Natural killer cell (primary cell): ENCODE measurements around the gene DCHS2. TPM values are rescaled to one million over a fixed set of nuclear protein-coding genes. Genes with fewer than 3 reads are reported as not detected.

Source experiments
- ATAC-seq, 3 donors: fragments of 150-1000 bp in 2 of 3; fragments of 200-7000 bp in 1 of 3; cut with Tn5 transposase; 1 replicate in 1 of 3; 2 replicates in 2 of 3; pipeline ENCODE4 v1.10.0; 2021; ENCODE audit warnings: mild to moderate bottlenecking in 2 of 3, moderate library complexity in 2 of 3
- DNase-seq, 2 donors: peaks; one replicate each; pipeline versions ENCODE4 v3.0.0 to v3.0.0-alpha.2; 2013 to 2021; ENCODE audit warnings: mixed read lengths in 1 of 2
- H3K27ac ChIP-seq: one replicate; pipeline ENCODE4 v1.5.1; 2013; ENCODE audit warnings: mild to moderate bottlenecking, low read length
- H3K27me3 ChIP-seq: one replicate; pipeline ENCODE4 v1.6.1; 2013; ENCODE audit warnings: low read length; ENCODE audit not compliant: control insufficient read depth, insufficient read depth
- H3K36me3 ChIP-seq: one replicate; pipeline ENCODE4 v1.6.1; 2013; ENCODE audit warnings: low read length; ENCODE audit not compliant: control insufficient read depth, insufficient read depth
- H3K4me1 ChIP-seq: one replicate; pipeline ENCODE4 v1.6.1; 2013; ENCODE audit warnings: low read length; ENCODE audit not compliant: control insufficient read depth, insufficient read depth
- H3K4me3 ChIP-seq: one replicate; pipeline ENCODE4 v1.5.1; 2013; ENCODE audit warnings: low read length
- H3K9me3 ChIP-seq: one replicate; pipeline ENCODE4 v1.6.1; 2013; ENCODE audit warnings: low read length; ENCODE audit not compliant: control insufficient read depth, insufficient read depth
- H3K27ac Mint-ChIP-seq, 2 donors: one replicate each; pipeline ENCODE4 v1.8.0; 2022; ENCODE audit warnings: mild to moderate bottlenecking in 2 of 2, mixed read lengths in 2 of 2, moderate library complexity in 1 of 2
- H3K27me3 Mint-ChIP-seq, 2 donors: one replicate each; pipeline ENCODE4 v1.8.0; 2022; ENCODE audit warnings: low read depth in 2 of 2, mixed read lengths in 2 of 2
- H3K36me3 Mint-ChIP-seq: one replicate; pipeline ENCODE4 v1.8.0; 2022; ENCODE audit warnings: mixed read lengths
- H3K4me1 Mint-ChIP-seq, 2 donors: one replicate each; pipeline ENCODE4 v1.8.0; 2022; ENCODE audit warnings: mixed read lengths in 2 of 2
- H3K4me3 Mint-ChIP-seq: one replicate; pipeline ENCODE4 v1.8.0; 2022; ENCODE audit warnings: mild to moderate bottlenecking, moderate library complexity, mixed read lengths
- H3K9me3 Mint-ChIP-seq, 2 donors: one replicate each; pipeline ENCODE4 v1.8.0; 2022; ENCODE audit warnings: mixed read lengths in 2 of 2
- WGBS: methylation state at CpG from one replicate; pipeline ENCODE4 v1.1.7; 2013; ENCODE audit warnings: missing lambda C conversion rate; ENCODE audit not compliant: insufficient coverage; 5-methylcytosine and 5-hydroxymethylcytosine counted together
- intact Hi-C: fragments of 100-400 bp; cut with micrococcal nuclease; formaldehyde crosslinking; loops from one replicate; pipeline ENCODE4 v1.14.2; 2022
- total RNA-seq, 4 donors: library from RNA; stranded (reverse); fragments of 120-200 nt in 1 of 4; gene quantifications; one replicate each; pipeline versions ENCODE4 v1.2.3 to v1.2.4, GENCODE V29; 2013 to 2022
- TF ChIP-seq, protein P1 (sequence below): fragments of 200-600 bp; IDR thresholded peaks from one replicate; pipeline ENCODE4 v1.8.0; 2022; ENCODE audit warnings: antibody characterized with exemption

The DCHS2 gene
- total RNA-seq, 3 donors from 2014 or later (not counting 1 experiment from before 2014, with no cell fraction given): not detected

DNA sequence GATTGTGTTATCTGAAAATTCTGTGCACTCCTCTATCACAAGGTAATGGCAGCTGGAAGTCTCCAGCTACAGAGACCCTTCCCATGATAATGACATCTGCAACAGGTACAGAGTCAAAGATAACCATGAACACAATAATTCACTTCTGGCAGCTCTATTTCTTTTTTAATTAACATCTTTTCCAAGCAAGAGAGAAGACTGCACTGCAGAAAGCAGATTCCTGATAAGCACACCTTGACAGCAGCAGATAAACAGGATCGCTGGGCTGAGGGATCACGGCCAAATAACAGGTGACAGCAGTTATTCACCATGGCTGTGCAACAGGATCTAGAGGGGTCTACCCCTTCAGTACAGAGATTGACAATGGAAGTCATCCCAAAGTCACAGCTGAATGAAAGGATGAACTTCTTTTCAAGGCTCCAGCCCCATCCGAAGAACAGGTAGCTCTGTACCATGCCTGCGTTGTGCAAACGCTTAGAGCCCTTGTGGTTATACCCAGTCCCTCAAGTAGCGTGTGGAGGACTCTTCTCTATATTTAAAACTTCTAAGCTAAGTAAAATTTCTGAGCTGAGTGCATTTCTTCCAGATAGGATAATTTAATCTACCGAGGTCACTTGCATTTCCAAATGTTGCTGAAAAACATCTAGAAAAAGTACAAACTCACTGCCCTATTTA is 66.7 kb downstream of the DCHS2 start:
- Histone ChIP-seq H3K36me3 (no peaks in the 10 kb centered on the region), H3K27ac (no peak overlapping the region), H3K4me3 (no peak overlapping the region), H3K27me3 (no peaks in the 10 kb centered on the region), H3K4me1 (no peaks in the 10 kb centered on the region), H3K9me3 (no peaks in the 10 kb centered on the region)
- TF ChIP-seq, protein P1, sequence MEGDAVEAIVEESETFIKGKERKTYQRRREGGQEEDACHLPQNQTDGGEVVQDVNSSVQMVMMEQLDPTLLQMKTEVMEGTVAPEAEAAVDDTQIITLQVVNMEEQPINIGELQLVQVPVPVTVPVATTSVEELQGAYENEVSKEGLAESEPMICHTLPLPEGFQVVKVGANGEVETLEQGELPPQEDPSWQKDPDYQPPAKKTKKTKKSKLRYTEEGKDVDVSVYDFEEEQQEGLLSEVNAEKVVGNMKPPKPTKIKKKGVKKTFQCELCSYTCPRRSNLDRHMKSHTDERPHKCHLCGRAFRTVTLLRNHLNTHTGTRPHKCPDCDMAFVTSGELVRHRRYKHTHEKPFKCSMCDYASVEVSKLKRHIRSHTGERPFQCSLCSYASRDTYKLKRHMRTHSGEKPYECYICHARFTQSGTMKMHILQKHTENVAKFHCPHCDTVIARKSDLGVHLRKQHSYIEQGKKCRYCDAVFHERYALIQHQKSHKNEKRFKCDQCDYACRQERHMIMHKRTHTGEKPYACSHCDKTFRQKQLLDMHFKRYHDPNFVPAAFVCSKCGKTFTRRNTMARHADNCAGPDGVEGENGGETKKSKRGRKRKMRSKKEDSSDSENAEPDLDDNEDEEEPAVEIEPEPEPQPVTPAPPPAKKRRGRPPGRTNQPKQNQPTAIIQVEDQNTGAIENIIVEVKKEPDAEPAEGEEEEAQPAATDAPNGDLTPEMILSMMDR: no peak
- no peaks in the 10 kb centered on the region for H3K36me3 Mint-ChIP-seq
- H3K27ac Mint-ChIP-seq: no peak overlapping the region
- H3K4me1 Mint-ChIP-seq: no peaks in the 10 kb centered on the region
- ATAC-seq (peak in 1 of 3 donors; percentile 34), DNase-seq (no peak)
- WGBS: 92% methylated on average over 7 of the region's 7 CpGs
- peaks cover 0 to 6% of the 10 kb centered on the region in 2 donors for H3K9me3 Mint-ChIP-seq
- H3K27me3 Mint-ChIP-seq: peaks cover 12 to 17% of the 10 kb centered on the region in 2 donors
- no peak overlapping the region for H3K4me3 Mint-ChIP-seq
- intact Hi-C loops: no loop called here

DNA sequence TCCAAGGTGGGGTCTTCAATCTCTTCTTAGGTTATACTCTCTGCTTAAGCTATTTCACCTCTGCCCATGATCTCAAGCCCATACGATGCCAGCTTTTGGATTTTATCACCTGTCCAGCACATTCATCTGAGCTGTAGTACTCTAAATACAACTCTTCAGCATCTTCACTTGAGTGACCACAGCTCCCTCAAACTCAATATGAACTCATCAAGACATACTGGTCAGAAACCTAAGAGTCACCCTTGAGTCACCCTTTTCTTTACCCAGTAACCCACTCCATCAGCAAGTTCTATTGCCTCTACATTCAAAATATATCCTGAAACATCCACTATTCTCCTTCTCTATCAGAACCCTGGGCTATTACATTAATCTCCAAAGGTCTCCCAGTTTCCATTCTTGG is 69.4 kb downstream of the DCHS2 start:
- TF ChIP-seq, protein P1: no peak
- WGBS: 5% methylated on average over 1 of the region's 1 CpG
- H3K4me3 ChIP-seq: no peak overlapping the region
- no peak overlapping the region for H3K27ac Mint-ChIP-seq
- H3K27ac ChIP-seq: no peak overlapping the region
- H3K4me3 Mint-ChIP-seq: no peak overlapping the region
- peaks cover 3% of the 10 kb centered on the region for H3K27me3 ChIP-seq
- ATAC-seq (no peak), DNase-seq (no peak)
- H3K36me3 Mint-ChIP-seq: no peaks in the 10 kb centered on the region
- H3K9me3 Mint-ChIP-seq: peaks cover 0 to 6% of the 10 kb centered on the region in 2 donors
- peaks cover 0 to 2% of the 10 kb centered on the region in 2 donors for H3K4me1 Mint-ChIP-seq
- no peaks in the 10 kb centered on the region for H3K9me3 ChIP-seq
- no peaks in the 10 kb centered on the region for H3K36me3 ChIP-seq
- peaks cover 10 to 12% of the 10 kb centered on the region in 2 donors for H3K27me3 Mint-ChIP-seq
- intact Hi-C loops: no loop called here
- no peaks in the 10 kb centered on the region for H3K4me1 ChIP-seq

DNA sequence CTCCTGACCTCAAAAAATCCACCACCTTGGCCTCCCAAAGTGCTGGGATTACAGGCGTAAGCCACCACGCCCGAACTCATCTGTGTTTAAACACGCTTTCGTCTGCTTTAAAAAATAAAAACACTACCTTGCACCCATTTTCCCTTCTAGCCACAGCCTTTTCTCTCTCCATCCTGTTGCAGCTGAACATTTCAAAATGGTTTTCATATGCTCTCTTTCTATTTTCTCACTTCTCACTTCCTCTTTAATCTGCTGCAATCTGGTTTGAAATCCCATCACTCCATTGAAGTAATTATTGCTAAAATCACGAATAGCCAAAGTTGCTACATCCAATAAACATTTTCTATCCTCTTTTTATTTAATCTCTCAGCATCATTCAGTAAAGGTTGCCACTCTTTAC is 70.0 kb downstream of the DCHS2 start:
- Mint-ChIP-seq H3K27ac (no peak overlapping the region), H3K36me3 (no peaks in the 10 kb centered on the region), H3K4me1 (peaks cover 3 to 7% of the 10 kb centered on the region in 2 donors), H3K9me3 (peaks cover 0 to 6% of the 10 kb centered on the region in 2 donors), H3K27me3 (peaks cover 13 to 14% of the 10 kb centered on the region in 2 donors), H3K4me3 (no peak overlapping the region)
- Histone ChIP-seq H3K9me3 (no peaks in the 10 kb centered on the region), H3K4me3 (no peak overlapping the region), H3K27ac (no peak overlapping the region), H3K27me3 (peaks cover 4% of the 10 kb centered on the region), H3K4me1 (peaks cover 3% of the 10 kb centered on the region), H3K36me3 (no peaks in the 10 kb centered on the region)
- DNase-seq: no peak
- 65% methylated on average over 6 of the region's 6 CpGs for WGBS
- no peak for ATAC-seq
- TF ChIP-seq, protein P1: no peak
- intact Hi-C loops: no loop called here

DNA sequence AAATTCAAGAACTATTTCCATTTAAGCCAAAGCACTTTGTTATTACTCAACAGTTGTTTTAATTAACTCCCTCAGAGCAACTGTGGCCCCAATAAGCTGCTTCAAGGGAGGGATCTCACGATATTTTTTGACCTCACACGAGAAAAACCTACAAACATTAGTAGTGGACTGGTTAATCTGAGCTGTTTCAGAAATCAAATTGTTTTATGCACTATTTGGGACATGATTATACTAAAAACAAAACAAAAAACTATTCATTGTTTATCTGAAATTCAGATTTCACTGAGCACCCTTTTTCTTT is 74.3 kb downstream of the DCHS2 start:
- H3K4me1 Mint-ChIP-seq: peaks cover 9 to 15% of the 10 kb centered on the region in 2 donors
- intact Hi-C loops: no loop called here
- Histone ChIP-seq H3K9me3 (no peaks in the 10 kb centered on the region), H3K36me3 (no peaks in the 10 kb centered on the region), H3K27ac (no peak overlapping the region), H3K27me3 (peaks cover 7% of the 10 kb centered on the region), H3K4me1 (peaks cover 10% of the 10 kb centered on the region), H3K4me3 (no peak overlapping the region)
- H3K27ac Mint-ChIP-seq: no peak overlapping the region
- TF ChIP-seq, protein P1: no peak
- H3K27me3 Mint-ChIP-seq: peaks cover 13 to 32% of the 10 kb centered on the region in 2 donors
- H3K9me3 Mint-ChIP-seq: peaks cover 0 to 6% of the 10 kb centered on the region in 2 donors
- no peak for ATAC-seq
- WGBS: 20% methylated on average over 1 of the region's 2 CpGs
- H3K36me3 Mint-ChIP-seq: no peaks in the 10 kb centered on the region
- no peak for DNase-seq
- no peak overlapping the region for H3K4me3 Mint-ChIP-seq
